Measurements from ENCODE around the gene CLDN14. TPM values are rescaled to one million over a fixed set of nuclear protein-coding genes. Genes with fewer than 3 reads are reported as not detected.

The CLDN14 gene
- total and polyA plus RNA-seq, 2 experiments from 2014 or later = 0.53 to 2.2 TPM

DNA sequence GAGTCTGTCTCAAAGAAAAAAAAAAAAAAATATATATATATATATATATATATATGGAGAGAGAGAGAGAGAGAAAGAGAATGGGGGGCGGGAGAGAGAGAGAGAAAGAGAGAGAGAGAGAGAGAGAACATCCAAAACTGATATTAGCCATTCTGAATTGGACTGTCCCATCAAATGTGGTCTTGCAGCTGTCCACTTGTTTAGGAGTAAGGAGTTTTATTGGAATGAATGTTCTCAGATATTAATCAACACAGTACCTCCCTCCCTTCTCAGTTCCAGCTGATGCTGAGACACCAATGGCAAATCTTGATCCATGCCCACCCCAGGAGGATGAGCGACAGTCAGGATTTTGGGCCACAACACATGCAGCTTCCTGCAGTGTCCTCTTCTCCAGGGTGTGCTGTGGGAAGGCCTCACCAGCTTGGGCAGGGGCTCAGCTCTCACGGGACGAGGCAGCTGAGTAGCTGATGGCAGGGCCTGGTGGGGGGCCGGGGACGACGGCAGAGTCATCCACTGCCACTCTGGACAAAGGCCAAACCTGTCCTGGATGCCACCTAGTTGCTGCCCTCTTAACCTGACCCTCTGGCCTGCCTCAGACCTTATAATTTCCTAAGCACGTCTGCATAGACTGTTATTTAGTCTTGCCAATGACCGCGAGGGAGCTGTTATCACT, 9.3 kb upstream of the CLDN14 start:
- H2AFZ ChIP-seq = no peak overlapping the region
- no peak for DNase-seq (ENCODE audit: low spot score)
- H3K4me2 ChIP-seq = no peak overlapping the region
- H3K9me3 ChIP-seq (ENCODE audit: low read depth) = no peaks in the 10 kb centered on the region
- H3K27me3 ChIP-seq = no peaks in the 10 kb centered on the region
- H3K27ac ChIP-seq = no peak overlapping the region
- WGBS (ENCODE audit: low lambda C conversion rate, missing lambda C conversion rate) = 79% methylated on average over 9 of the region's 10 CpGs
- peaks cover 5% of the 10 kb centered on the region for H3K4me1 ChIP-seq (ENCODE audit: insufficient read depth)
- no peak overlapping the region for H3K4me3 ChIP-seq
- TF ChIP-seq EZH2 (IDR thresholded peaks at IDR 0.05; ENCODE audit: borderline replicate concordance) (no peak), EZH2phosphoT487 (IDR thresholded peaks at IDR 0.05; ENCODE audit: low read depth, severe bottlenecking, unreplicated experiment) (no peak)
- TF ChIP-seq, protein P1, sequence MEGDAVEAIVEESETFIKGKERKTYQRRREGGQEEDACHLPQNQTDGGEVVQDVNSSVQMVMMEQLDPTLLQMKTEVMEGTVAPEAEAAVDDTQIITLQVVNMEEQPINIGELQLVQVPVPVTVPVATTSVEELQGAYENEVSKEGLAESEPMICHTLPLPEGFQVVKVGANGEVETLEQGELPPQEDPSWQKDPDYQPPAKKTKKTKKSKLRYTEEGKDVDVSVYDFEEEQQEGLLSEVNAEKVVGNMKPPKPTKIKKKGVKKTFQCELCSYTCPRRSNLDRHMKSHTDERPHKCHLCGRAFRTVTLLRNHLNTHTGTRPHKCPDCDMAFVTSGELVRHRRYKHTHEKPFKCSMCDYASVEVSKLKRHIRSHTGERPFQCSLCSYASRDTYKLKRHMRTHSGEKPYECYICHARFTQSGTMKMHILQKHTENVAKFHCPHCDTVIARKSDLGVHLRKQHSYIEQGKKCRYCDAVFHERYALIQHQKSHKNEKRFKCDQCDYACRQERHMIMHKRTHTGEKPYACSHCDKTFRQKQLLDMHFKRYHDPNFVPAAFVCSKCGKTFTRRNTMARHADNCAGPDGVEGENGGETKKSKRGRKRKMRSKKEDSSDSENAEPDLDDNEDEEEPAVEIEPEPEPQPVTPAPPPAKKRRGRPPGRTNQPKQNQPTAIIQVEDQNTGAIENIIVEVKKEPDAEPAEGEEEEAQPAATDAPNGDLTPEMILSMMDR (IDR thresholded peaks at IDR 0.05; ENCODE audit: poor library complexity) = no peak
- no peaks in the 10 kb centered on the region for H3K36me3 ChIP-seq (replicated peaks; ENCODE audit: insufficient read depth, low read depth)
- H3K79me2 ChIP-seq = no peaks in the 10 kb centered on the region
- H3K9me2 ChIP-seq (replicated peaks; ENCODE audit: insufficient read depth) = no peaks in the 10 kb centered on the region
- no peaks in the 10 kb centered on the region for H4K20me1 ChIP-seq (ENCODE audit: insufficient read depth, poor library complexity, severe bottlenecking)

DNA sequence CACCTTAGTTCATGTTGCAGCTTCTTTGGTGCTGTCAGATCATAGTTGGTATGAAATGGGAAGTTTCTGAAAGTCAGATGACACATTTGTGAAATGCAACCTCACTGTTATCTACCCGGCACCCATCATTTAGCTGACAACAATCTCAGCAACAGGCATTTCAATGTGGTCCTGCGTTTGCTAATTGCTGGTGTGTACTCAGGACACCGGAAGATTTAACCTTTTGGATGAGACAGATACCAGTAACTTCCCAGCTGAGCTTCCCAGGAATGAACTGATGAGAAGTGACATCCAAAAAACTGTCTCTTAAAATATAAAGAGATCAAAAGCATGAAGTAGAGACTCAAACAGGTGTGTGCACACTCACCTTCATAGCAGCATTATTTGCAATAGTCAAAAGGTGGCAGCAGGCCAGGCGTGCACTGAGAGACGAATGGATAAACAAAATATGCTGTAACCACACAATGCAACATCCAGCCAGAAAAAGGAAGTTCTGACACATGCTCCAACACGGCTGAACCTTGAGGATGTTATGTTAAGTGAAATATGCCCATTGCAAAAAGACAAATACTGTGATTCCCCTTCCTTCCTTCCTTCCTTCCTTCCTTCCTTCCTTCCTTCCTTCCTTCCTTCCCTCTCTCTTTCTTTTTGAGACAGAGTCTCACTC, 7.9 kb upstream of the CLDN14 start:
- Histone ChIP-seq H3K4me3 (no peak overlapping the region), H3K36me3 (replicated peaks; ENCODE audit: insufficient read depth, low read depth) (no peaks in the 10 kb centered on the region), H3K27me3 (no peaks in the 10 kb centered on the region), H3K4me2 (no peak overlapping the region), H3K4me1 (ENCODE audit: insufficient read depth) (peaks cover 5% of the 10 kb centered on the region), H3K9me2 (replicated peaks; ENCODE audit: insufficient read depth) (no peaks in the 10 kb centered on the region), H3K9me3 (ENCODE audit: low read depth) (no peaks in the 10 kb centered on the region), H3K27ac (no peak overlapping the region), H4K20me1 (ENCODE audit: insufficient read depth, poor library complexity, severe bottlenecking) (no peaks in the 10 kb centered on the region), H2AFZ (no peak overlapping the region), H3K79me2 (no peaks in the 10 kb centered on the region)
- DNase-seq (ENCODE audit: low spot score) = no peak
- TF ChIP-seq EZH2phosphoT487 (IDR thresholded peaks at IDR 0.05; ENCODE audit: low read depth, severe bottlenecking, unreplicated experiment) = no peak
- TF ChIP-seq EZH2 (IDR thresholded peaks at IDR 0.05; ENCODE audit: borderline replicate concordance) = no peak
- TF ChIP-seq, protein P1 (IDR thresholded peaks at IDR 0.05; ENCODE audit: poor library complexity) = no peak
- WGBS (ENCODE audit: low lambda C conversion rate, missing lambda C conversion rate) = 64% methylated on average over 6 of the region's 6 CpGs

DNA sequence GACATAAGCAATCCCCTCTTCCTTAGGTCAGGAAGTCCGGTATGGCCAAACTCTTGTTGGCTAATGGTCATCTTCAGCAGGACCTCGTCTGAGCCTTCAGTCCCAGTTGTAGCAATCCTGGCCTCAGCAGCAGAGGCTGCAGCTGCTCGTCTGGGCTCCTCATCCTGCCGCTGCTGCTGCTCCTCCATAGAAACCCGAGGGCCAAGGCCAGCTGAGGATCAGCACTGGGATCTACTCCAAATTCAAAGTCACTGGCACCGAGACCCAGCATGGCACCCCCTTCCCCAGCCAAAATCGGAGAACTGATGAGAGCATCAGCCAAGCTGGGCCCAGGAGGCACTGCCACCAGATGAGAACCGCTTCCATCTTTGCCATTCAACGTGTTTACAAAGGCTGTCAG, 6.3 kb upstream of the CLDN14 start:
- Histone ChIP-seq H3K4me1 (ENCODE audit: insufficient read depth) (peaks cover 5% of the 10 kb centered on the region), H3K79me2 (no peaks in the 10 kb centered on the region), H3K4me2 (no peak overlapping the region), H3K4me3 (no peak overlapping the region), H3K36me3 (replicated peaks; ENCODE audit: insufficient read depth, low read depth) (no peaks in the 10 kb centered on the region), H4K20me1 (ENCODE audit: insufficient read depth, poor library complexity, severe bottlenecking) (no peaks in the 10 kb centered on the region), H3K9me2 (replicated peaks; ENCODE audit: insufficient read depth) (no peaks in the 10 kb centered on the region), H3K27ac (no peak overlapping the region), H3K27me3 (no peaks in the 10 kb centered on the region), H2AFZ (no peak overlapping the region), H3K9me3 (ENCODE audit: low read depth) (no peaks in the 10 kb centered on the region)
- DNase-seq (ENCODE audit: low spot score) = no peak
- 95% methylated on average over 9 of the region's 9 CpGs for WGBS (ENCODE audit: low lambda C conversion rate, missing lambda C conversion rate)
- TF ChIP-seq, protein P1 (IDR thresholded peaks at IDR 0.05; ENCODE audit: poor library complexity) = no peak
- TF ChIP-seq EZH2 (IDR thresholded peaks at IDR 0.05; ENCODE audit: borderline replicate concordance) = no peak
- TF ChIP-seq EZH2phosphoT487 (IDR thresholded peaks at IDR 0.05; ENCODE audit: low read depth, severe bottlenecking, unreplicated experiment) = no peak
